Heart left ventricle (tissue), 13 donors: Measurements from ENCODE around the gene ZDHHC1.

Experiments
- CTCF ChIP-seq, 12 donors: fragments of 200-600 bp; sonication (generic) in 4 of 12; IDR thresholded peaks; one replicate each; pipeline versions ENCODE4 v1.5.0 to v1.8.0; 2018 to 2022; ENCODE audit warnings: antibody characterized with exemption in 12 of 12, mild to moderate bottlenecking in 5 of 12
- POLR2A ChIP-seq, 2 donors: fragments of 450-650 bp; IDR thresholded peaks; one replicate each; pipeline ENCODE4 v1.6.1; 2017; ENCODE audit warnings: antibody characterized with exemption in 2 of 2, mild to moderate bottlenecking in 2 of 2, moderate library complexity in 2 of 2
- donor health status: ischemic (EF 13 %, LVEDD 7.1; RV severe dilation, severe dysfunction).
- donor health status: DM: no; HTN: yes; CAD: no.
- donor health status: DM: no; HTN: no; CAD: no.
- donor health status: ischemic (EF 25% LVEDD 6.9; RV normal size, moderate dysfunction).
- donor health status: ischemic (EF 25% LVEDD 5.7; RV mildly dilated, moderate dysfunction).
- donor health status: ischemic (EF 35%, LVEDD 5.7; RV mildly dilated, moderate dysfunction).
- donor health status: nonischemic (EF 11% LVEDD 7.7; RV severe dilation, severe dysfunction).
- donor health status: DM: yes; HTN: yes; CAD: no.
- donor health status: PGD.
- donor health status: ischemic (EF 29% LVEDD 5.4; RV normal size, mild dysfunction).
- donor health status: nonischemic (EF 23%, LVEDD 6.1; RV moderate dilation, normal function).

- no peak for TF ChIP-seq CTCF (IDR thresholded peaks at IDR 0.05)
- TF ChIP-seq POLR2A (IDR thresholded peaks at IDR 0.05): no peak
Measured at GRCh38 chr16:67390816-67391423, 25.4 kb downstream of the ZDHHC1 start.
